DOHH2 (cell line): ENCODE results near the gene FAIM2.

Source experiments
- H3F3A ChIP-seq: fragments of 200-600 bp; sonication (generic), shearing (Covaris generic); 2 replicates; pipeline ENCODE4 v1.6.0; 2016; ENCODE audit warnings: antibody characterized with exemption, mild to moderate bottlenecking; ENCODE audit not compliant: control insufficient read depth, insufficient read depth
- H3K27ac ChIP-seq: fragments of 200-600 bp; sonication (generic); 2 replicates; pipeline ENCODE4 v1.5.1; 2014; ENCODE audit warnings: low read depth, mild to moderate bottlenecking, low read length, moderate library complexity
- H3K27me3 ChIP-seq: fragments of 200-600 bp; sonication (generic); 2 replicates; pipeline ENCODE4 v1.6.1; 2014; ENCODE audit warnings: mild to moderate bottlenecking, low read length, mixed read lengths; ENCODE audit not compliant: control insufficient read depth
- H3K36me3 ChIP-seq: fragments of 200-600 bp; sonication (generic); 2 replicates; pipeline ENCODE4 v1.6.1; 2014; ENCODE audit warnings: mild to moderate bottlenecking, low read length, moderate library complexity, mixed read lengths; ENCODE audit not compliant: control insufficient read depth
- H3K4me1 ChIP-seq: fragments of 200-600 bp; sonication (generic); 2 replicates; pipeline ENCODE4 v1.6.1; 2014; ENCODE audit warnings: mild to moderate bottlenecking, low read length, mixed read lengths; ENCODE audit not compliant: control insufficient read depth
- H3K4me2 ChIP-seq: fragments of 200-600 bp; sonication (generic); 2 replicates; pipeline ENCODE4 v1.6.0; 2014; ENCODE audit warnings: mild to moderate bottlenecking, low read length, moderate library complexity
- H3K4me3 ChIP-seq: fragments of 200-600 bp; sonication (generic); 2 replicates; pipeline ENCODE4 v1.5.1; 2014; ENCODE audit warnings: mild to moderate bottlenecking, low read length, mixed read lengths
- H3K79me2 ChIP-seq: fragments of 200-600 bp; sonication (generic); 2 replicates; pipeline ENCODE4 v1.6.1; 2014; ENCODE audit warnings: mild to moderate bottlenecking, low read length, mixed read lengths; ENCODE audit not compliant: control insufficient read depth
- H3K9me2 ChIP-seq: fragments of 200-600 bp; sonication (generic); replicated peaks from 2 replicates; pipeline ENCODE4 v1.6.1; 2014; ENCODE audit warnings: mild to moderate bottlenecking, low read length, mixed read lengths; ENCODE audit not compliant: control insufficient read depth
- H3K9me3 ChIP-seq: fragments of 200-600 bp; sonication (generic); 2 replicates; pipeline ENCODE4 v1.6.1; 2014; ENCODE audit warnings: antibody characterized with exemption, low read length, mixed read lengths; ENCODE audit not compliant: control insufficient read depth, insufficient read depth
- H4K20me1 ChIP-seq: fragments of 200-600 bp; sonication (generic); 2 replicates; pipeline ENCODE4 v1.6.0; 2014; ENCODE audit warnings: low read depth, mild to moderate bottlenecking, antibody characterized with exemption, low read length, moderate library complexity; ENCODE audit not compliant: control insufficient read depth, insufficient read depth
- EZH2phosphoT487 ChIP-seq: fragments of 200-600 bp; sonication (generic); IDR thresholded peaks from 2 replicates; pipeline ENCODE4 v1.6.1; 2017; ENCODE audit warnings: borderline replicate concordance, mild to moderate bottlenecking, antibody characterized with exemption, low read length, moderate library complexity, mixed read lengths
- TF ChIP-seq, protein P1 (sequence below): fragments of 200-600 bp; sonication (generic); IDR thresholded peaks from one replicate; pipeline ENCODE4 v1.5.1; 2014; ENCODE audit warnings: antibody characterized with exemption, mild to moderate bottlenecking, low read depth, low read length; ENCODE audit not compliant: poor library complexity, severe bottlenecking

Gene FAIM2

GRCh38 chr12:49891476-49891875 is 12.2 kb downstream of the FAIM2 start:
- H3F3A ChIP-seq, result no peaks in the 10 kb centered on the region
- no peak overlapping the region for H3K4me3 ChIP-seq
- TF ChIP-seq EZH2phosphoT487, result no peak
- TF ChIP-seq, protein P1, sequence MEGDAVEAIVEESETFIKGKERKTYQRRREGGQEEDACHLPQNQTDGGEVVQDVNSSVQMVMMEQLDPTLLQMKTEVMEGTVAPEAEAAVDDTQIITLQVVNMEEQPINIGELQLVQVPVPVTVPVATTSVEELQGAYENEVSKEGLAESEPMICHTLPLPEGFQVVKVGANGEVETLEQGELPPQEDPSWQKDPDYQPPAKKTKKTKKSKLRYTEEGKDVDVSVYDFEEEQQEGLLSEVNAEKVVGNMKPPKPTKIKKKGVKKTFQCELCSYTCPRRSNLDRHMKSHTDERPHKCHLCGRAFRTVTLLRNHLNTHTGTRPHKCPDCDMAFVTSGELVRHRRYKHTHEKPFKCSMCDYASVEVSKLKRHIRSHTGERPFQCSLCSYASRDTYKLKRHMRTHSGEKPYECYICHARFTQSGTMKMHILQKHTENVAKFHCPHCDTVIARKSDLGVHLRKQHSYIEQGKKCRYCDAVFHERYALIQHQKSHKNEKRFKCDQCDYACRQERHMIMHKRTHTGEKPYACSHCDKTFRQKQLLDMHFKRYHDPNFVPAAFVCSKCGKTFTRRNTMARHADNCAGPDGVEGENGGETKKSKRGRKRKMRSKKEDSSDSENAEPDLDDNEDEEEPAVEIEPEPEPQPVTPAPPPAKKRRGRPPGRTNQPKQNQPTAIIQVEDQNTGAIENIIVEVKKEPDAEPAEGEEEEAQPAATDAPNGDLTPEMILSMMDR, result no peak
- H3K4me1 ChIP-seq, result no peaks in the 10 kb centered on the region
- no peaks in the 10 kb centered on the region for H3K9me2 ChIP-seq
- no peaks in the 10 kb centered on the region for H4K20me1 ChIP-seq
- no peak overlapping the region for H3K27ac ChIP-seq
- H3K4me2 ChIP-seq, result no peak overlapping the region
- H3K9me3 ChIP-seq, result no peaks in the 10 kb centered on the region
- H3K36me3 ChIP-seq, result no peaks in the 10 kb centered on the region
- H3K79me2 ChIP-seq, result no peaks in the 10 kb centered on the region
- H3K27me3 ChIP-seq, result peaks cover 14% of the 10 kb centered on the region; the same call in 1 of the 2 replicates

GRCh38 chr12:49891012-49891411 is 12.7 kb downstream of the FAIM2 start:
- H3K27me3 ChIP-seq, result peaks cover 12% of the 10 kb centered on the region; the same call in 1 of the 2 replicates
- H3K4me2 ChIP-seq, result no peak overlapping the region
- H3K9me2 ChIP-seq, result no peaks in the 10 kb centered on the region
- H4K20me1 ChIP-seq, result no peaks in the 10 kb centered on the region
- no peaks in the 10 kb centered on the region for H3K9me3 ChIP-seq
- H3K27ac ChIP-seq, result no peak overlapping the region
- H3K4me1 ChIP-seq, result no peaks in the 10 kb centered on the region
- no peaks in the 10 kb centered on the region for H3F3A ChIP-seq
- no peak for TF ChIP-seq EZH2phosphoT487
- TF ChIP-seq, protein P1, result no peak
- no peaks in the 10 kb centered on the region for H3K36me3 ChIP-seq
- no peaks in the 10 kb centered on the region for H3K79me2 ChIP-seq
- H3K4me3 ChIP-seq, result no peak overlapping the region

- H3K79me2 ChIP-seq, result no peaks in the 10 kb centered on the region
- no peaks in the 10 kb centered on the region for H3K9me3 ChIP-seq
- no peak overlapping the region for H3K27ac ChIP-seq
- H3K36me3 ChIP-seq, result no peaks in the 10 kb centered on the region
- H3K27me3 ChIP-seq, result peaks cover 12% of the 10 kb centered on the region; the same call in 1 of the 2 replicates
- no peaks in the 10 kb centered on the region for H3K9me2 ChIP-seq
- no peak overlapping the region for H3K4me3 ChIP-seq
- TF ChIP-seq, protein P1, result no peak
- TF ChIP-seq EZH2phosphoT487, result no peak
- H3F3A ChIP-seq, result no peaks in the 10 kb centered on the region
- H3K4me1 ChIP-seq, result no peaks in the 10 kb centered on the region
- no peaks in the 10 kb centered on the region for H4K20me1 ChIP-seq
- no peak overlapping the region for H3K4me2 ChIP-seq
These were observed 13.6 kb downstream of the FAIM2 start for GRCh38 chr12:49890096-49890461.
